BJ (cell line): ENCODE data around the gene SLC25A26. TPM values are rescaled to one million over a fixed set of nuclear protein-coding genes. Genes with fewer than 3 reads are reported as not detected.

Source experiments
- CTCF ChIA-PET: fragments of 350-600 bp; formaldehyde crosslinking; extraction: SDS; loops from one replicate; lab custom pipeline; 2021; ENCODE audit warnings: antibody characterized with exemption, inconsistent platforms; lab: Yijun Ruan, JAX
- POLR2A ChIA-PET: fragments of 300-600 bp; sonication (Branson Sonifier 250); formaldehyde crosslinking; extraction: SDS; loops from one replicate; lab custom pipeline; 2021; ENCODE audit warnings: antibody characterized with exemption; lab: Charles Lee
- DNase-seq: peaks from one replicate; pipeline ENCODE4 v3.0.0-alpha.2; 2011; ENCODE audit warnings: low read depth
- H3K27me3 ChIP-seq: 2 replicates; pipeline ENCODE4 v1.6.0; 2011; ENCODE audit warnings: low read length; ENCODE audit not compliant: control insufficient read depth, insufficient read depth
- H3K36me3 ChIP-seq: 2 replicates; pipeline ENCODE4 v1.5.1; 2011; ENCODE audit warnings: low read length; ENCODE audit not compliant: control insufficient read depth, insufficient read depth
- H3K4me3 ChIP-seq: 2 replicates; pipeline ENCODE4 v1.5.1; 2011; ENCODE audit warnings: low read depth, mild to moderate bottlenecking, control low read depth, low read length
- polyA plus RNA-seq: library from polyadenylated mRNA; depleted of rRNA; stranded (reverse); fragments of >200 nt; gene quantifications from 2 replicates; pipeline ENCODE4 v1.2.3, GENCODE V29; 2011
- TF ChIP-seq, protein P1 (sequence below): IDR thresholded peaks from 2 replicates; pipeline ENCODE4 v1.5.1; 2011; ENCODE audit warnings: low read depth, mild to moderate bottlenecking, control low read depth, inconsistent platforms, low read length, moderate library complexity; ENCODE audit not compliant: insufficient read depth

The SLC25A26 gene
- polyA plus RNA-seq, 1 experiment, result 29.5 TPM

DNA sequence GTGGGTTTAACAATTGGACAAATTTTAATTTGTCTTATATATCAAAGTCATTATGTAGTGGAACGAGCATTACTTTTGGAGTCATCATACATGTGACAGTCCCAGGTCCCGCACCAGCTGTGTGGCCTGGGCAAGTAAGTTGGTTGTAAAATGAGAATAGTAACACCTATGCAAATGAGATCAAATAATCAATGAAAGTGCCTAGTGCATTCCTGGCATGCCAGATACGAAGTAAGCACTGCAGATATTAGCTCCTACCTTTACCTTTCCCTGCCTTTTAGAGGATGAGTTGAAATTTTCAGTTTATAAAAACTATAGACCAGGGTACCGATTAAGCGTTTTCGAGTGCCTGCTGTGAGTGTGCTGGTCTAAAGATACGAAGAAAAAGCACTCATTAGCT lies 145.9 kb downstream of the SLC25A26 start:
- Histone ChIP-seq H3K27me3 (no peaks in the 10 kb centered on the region), H3K4me3 (no peak overlapping the region), H3K36me3 (no peaks in the 10 kb centered on the region)
- CTCF ChIA-PET, result interaction anchor here (1.0 to 1.9 kb wide), 3 partner anchors 11 to 18 kb away, joined by 3 to 6 read pairs (median 3); no protein-coding TSS in a partner anchor
- POLR2A ChIA-PET, result no interaction called here
- DNase-seq, result no peak
- TF ChIP-seq, protein P1, sequence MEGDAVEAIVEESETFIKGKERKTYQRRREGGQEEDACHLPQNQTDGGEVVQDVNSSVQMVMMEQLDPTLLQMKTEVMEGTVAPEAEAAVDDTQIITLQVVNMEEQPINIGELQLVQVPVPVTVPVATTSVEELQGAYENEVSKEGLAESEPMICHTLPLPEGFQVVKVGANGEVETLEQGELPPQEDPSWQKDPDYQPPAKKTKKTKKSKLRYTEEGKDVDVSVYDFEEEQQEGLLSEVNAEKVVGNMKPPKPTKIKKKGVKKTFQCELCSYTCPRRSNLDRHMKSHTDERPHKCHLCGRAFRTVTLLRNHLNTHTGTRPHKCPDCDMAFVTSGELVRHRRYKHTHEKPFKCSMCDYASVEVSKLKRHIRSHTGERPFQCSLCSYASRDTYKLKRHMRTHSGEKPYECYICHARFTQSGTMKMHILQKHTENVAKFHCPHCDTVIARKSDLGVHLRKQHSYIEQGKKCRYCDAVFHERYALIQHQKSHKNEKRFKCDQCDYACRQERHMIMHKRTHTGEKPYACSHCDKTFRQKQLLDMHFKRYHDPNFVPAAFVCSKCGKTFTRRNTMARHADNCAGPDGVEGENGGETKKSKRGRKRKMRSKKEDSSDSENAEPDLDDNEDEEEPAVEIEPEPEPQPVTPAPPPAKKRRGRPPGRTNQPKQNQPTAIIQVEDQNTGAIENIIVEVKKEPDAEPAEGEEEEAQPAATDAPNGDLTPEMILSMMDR, result no peak

DNA sequence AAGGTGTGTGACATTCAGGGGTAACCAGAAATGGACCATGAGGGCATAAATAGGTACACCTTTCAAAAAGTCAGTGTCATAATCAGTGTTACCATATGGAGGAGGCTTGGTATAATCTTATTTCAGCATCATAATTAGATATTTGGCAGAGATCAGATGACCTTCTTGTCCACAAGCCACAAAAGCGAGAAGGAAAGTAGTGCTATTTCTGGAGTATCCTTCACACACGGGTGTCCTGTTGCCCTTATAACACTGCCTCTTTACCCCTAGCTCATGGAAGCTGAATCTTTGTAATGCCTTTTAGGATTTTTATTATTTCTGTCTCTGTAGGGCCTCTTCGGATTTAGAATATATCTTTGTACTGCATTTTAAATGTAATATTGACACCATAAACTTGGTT lies 147.2 kb downstream of the SLC25A26 start:
- no peak for DNase-seq
- CTCF ChIA-PET, result interaction anchor here (1.9 kb wide), 1 partner anchor 10 kb away, joined by 6 read pairs; no protein-coding TSS in a partner anchor
- Histone ChIP-seq H3K27me3 (no peaks in the 10 kb centered on the region), H3K36me3 (no peaks in the 10 kb centered on the region), H3K4me3 (no peak overlapping the region)
- TF ChIP-seq, protein P1, result no peak
- POLR2A ChIA-PET, result no interaction called here

DNA sequence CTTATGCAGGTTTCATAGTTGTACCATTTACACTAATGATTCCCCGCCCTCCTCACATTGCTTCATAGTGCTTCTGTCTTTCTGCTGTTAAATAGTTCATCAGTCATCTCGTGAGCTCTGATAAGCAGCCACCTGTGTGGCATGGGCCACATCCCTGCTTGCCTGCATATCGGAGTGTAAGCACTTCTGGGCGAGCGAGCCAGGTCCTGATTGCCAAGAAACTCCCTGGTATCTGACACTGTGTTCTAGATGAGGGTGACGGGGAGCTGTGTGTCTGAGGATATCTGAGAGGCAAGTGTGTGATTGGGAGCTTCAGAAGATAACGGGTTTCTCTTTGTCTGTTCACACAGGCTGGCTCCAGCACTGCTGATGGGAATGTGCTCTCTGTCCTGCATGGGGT lies 149.4 kb downstream of the SLC25A26 start:
- DNase-seq, result no peak
- ChIA-PET CTCF (no interaction called here), POLR2A (no interaction called here)
- Histone ChIP-seq H3K36me3 (no peaks in the 10 kb centered on the region), H3K27me3 (no peaks in the 10 kb centered on the region), H3K4me3 (no peak overlapping the region)
- TF ChIP-seq, protein P1, result no peak

DNA sequence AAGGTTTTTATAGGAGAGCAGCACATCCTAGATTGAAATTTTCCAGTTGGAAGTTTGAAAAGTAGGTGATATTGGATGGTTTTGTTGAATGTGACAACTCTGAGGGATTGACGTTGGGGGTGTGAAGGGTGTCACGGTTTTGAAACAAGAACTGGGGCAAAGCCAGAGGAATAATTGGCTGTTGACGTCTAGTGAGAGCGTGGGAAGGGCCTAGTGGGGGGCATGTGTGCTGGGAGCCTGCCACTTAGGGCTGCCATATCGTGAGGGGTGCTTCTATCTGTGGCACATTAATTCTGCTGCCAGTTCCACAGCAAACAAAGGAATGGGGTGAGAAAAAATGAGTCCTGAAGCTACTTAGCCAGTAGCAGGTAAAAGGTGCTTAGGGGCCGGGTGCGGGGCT lies 150.6 kb downstream of the SLC25A26 start:
- H3K27me3 ChIP-seq, result no peaks in the 10 kb centered on the region
- DNase-seq, result no peak
- TF ChIP-seq, protein P1, result no peak
- POLR2A ChIA-PET, result no interaction called here
- H3K4me3 ChIP-seq, result no peak overlapping the region
- no peaks in the 10 kb centered on the region for H3K36me3 ChIP-seq
- CTCF ChIA-PET, result interaction anchor here (1.0 kb wide), 1 partner anchor 42 kb away, joined by 3 read pairs; no protein-coding TSS in a partner anchor

DNA sequence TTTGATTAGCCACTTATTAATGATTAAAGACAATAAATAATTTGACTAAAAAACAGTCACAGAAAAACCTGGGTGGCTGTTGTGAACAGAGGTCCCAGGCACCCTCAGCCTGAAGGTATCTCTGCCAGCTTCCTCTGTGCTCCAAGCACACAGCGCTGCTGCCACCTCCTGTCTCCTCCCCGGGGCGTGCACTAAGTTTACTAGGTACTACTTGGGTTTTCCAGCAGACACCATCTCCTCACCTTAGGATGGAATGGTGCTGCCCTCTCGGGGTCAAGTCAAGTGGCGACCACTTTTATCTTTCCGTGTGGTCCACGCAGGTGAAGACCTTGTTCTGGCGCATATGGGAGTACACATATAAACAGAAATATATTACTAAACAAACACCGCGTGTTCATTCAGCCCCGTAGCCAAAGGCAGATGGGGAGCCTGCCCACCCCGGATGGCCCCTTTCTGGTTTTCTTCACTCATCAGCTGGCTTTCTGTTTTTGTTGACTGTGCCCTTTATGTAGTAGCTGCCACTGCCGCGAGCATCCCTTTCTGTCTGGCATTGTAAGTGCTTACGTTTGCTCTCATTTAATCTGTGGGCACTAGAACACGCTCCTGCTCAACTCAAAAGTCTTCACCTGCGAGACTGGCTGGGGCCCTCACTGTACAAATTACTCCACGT lies 152.0 kb downstream of the SLC25A26 start:
- H3K4me3 ChIP-seq, result no peak overlapping the region
- no peaks in the 10 kb centered on the region for H3K36me3 ChIP-seq
- ChIA-PET CTCF (interaction anchor here (0.7 to 2.2 kb wide), 6 partner anchors 9 to 118 kb away, joined by 3 to 11 read pairs (median 3); no protein-coding TSS in a partner anchor), POLR2A (no interaction called here)
- TF ChIP-seq, protein P1, result peak; percentile 38; the same call in 1 of the 2 replicates
- DNase-seq, result no peak
- no peaks in the 10 kb centered on the region for H3K27me3 ChIP-seq
